HG02798 (cell line): ENCODE measurements around the gene TBC1D2.
A peak's percentile ranks its signal among the peaks of the same experiment; 100 is the strongest.

Source experiments
- ATAC-seq: cut with Tn5 transposase; IDR thresholded peaks from one replicate; pipeline ENCODE4 v1.9.1; 2021; ENCODE audit warnings: mild to moderate bottlenecking; ENCODE audit not compliant: unreplicated experiment, poor library complexity

TBC1D2 gene

DNA sequence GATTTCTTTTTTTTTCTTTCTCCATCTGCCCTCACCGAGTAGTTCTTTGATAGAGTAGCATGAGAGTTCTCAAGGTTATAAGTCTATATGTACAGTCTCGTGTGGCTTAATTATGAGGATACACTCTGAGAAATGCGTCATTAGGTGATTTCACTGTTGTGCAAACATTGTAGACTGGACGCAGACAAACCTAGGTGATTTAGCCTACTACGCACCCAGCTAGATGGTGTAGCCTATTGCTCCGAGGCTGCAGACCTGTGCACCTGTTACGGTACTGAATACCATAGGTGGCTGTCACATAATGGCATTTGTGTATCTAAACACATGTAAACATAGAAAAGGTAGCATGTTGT lies 36.1 kb downstream of the TBC1D2 start:
- ATAC-seq = no peak

DNA sequence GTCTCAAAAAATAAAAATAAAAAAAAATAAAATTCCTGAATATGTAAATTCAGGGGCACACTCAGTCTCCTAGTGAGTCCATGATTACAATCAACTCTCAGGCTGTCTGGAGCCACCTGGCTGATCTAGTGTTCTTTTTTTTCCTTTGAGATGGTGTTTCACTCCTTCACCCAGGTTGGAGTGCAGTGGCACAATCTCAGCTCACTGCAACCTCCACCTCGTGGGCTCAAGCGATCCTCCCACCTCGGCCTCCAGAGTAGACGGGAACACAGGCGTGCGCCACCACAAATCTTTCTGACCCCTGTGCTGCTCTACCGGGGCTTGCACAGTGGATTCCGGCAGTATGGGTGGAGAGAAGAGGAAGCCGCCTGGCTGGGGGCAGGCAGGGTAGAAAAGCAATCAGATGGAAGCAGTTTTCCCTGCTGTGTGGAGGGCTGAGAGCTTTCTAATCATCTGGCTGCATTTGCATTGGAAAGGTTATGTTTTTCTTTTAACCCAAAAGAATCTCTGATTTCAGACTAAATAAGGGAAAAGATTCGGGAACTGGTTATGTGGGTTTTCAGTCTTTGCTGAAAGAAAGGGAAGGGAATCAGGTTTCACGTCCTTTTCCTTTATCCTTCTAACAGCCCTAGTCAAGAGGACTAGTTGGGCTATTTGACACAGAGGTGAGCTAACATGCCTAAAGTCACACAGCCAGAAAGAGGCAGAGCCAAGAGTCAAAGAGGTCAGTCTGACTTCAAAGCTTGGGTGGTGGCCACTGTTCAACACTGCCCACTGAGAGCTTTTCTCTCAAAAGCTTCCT lies 36.7 kb downstream of the TBC1D2 start:
- no peak for ATAC-seq

DNA sequence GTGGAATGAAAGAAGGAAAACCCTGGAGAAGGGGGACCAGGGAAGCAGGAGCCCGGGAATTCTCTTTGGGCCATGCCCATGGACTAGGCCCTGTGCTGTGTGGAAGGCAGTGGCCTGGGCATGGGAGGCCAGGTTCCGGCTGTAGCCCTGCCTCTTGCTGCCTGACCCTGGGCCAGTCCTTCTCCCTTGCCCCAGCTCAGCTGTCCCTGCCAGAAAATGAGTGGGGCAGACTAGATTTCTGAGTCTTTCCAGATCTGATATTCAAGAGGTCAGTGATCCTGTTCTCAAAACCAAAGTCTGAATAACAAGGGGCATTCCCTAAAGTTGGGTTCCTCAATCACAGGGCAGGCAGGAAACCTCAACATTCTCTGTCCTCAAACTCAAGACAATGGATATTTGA lies 38.2 kb downstream of the TBC1D2 start:
- no peak for ATAC-seq

DNA sequence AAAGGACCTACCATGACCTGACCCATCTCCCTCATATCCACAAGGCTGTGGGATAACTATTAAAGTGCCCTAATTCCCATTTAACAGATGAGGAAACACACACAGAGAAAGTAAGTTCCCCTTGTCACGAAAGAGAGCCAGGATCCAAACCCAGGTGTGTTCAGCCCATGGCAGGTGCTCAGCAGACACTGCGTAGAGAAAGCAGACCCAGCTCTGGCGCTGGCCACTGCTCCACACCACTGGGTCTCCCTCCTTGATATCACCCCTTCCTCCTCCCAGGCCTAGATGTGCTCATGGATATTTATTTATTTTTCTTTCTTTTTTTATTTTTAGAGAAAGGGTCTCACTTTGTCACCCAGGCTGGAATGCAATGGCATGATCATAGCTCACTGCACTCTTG lies 39.1 kb downstream of the TBC1D2 start:
- ATAC-seq = no peak

DNA sequence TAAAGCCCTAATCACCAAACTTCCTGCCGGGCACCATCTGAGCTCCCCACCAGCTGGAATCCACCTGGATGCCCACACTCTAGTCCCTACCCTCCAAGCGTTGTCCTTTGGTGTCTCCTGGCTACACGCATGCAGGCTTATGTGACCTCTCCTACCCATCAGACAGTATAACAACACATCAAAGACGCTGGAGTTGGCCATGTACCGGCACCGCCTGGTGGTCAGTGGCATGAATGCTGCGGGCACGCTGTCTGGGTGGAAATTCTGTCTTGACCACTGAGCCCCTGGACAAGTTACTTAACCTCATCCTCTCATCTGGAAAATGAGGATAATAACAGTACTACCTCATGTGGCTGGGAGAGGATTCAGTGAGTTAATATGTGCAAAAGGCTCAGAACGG lies 39.6 kb downstream of the TBC1D2 start:
- no peak for ATAC-seq

DNA sequence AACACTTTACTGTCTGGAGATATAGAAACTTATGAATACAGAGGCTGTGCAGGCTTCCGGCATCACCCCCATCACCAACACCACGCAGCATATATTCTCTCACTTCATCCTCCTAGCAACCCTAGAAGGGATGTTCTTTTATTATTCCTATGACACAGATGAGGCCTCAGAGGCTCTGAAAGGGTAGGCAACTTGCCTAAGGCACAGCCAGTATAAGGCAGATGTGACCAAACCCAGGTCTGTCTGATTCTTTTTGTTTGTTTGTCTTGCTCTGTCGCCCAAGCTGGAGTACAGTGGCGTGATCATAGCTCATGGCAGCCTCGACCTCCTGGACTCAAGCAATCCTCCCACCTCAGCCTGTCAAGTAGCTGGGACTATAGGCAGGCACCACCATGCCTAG lies 40.2 kb downstream of the TBC1D2 start:
- no peak for ATAC-seq

DNA sequence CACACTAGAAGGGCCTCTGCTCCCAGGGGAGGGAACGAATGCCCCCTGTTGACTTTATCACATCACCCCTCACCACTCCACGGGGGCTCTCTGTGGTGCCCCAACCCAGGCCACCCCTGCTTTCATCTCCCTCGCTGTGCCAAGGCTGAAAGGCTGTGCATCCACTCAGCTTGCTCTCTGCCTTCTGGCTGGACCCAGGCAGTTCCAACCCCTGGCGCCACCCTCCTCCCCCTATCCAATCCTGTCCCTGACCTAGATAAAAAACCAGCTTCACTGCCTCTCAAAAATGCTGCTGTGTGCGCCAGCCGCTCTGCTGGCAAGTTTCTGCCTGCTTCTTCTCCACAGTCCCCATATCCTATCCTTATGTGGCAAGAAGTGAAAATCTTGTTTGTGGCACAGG lies 40.6 kb downstream of the TBC1D2 start:
- no peak for ATAC-seq

DNA sequence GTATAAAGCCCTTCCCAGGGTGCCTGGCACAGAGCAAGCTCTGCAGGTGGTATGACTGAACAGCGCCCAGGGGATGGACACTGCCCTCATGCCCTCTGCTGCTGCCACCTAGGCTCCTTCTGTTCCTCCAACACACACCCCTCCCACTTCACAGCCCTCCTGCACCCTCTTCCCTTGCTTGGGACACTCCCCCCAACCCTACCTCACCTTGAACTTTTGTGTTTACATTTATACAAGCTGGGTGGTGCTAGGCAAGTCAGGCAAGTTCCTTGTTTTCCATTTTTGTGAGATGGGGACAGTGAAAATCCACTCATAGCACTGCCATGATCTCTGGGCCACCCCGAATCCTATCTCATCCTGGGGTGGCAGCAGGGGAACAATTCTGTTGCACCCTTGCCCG lies 44.2 kb downstream of the TBC1D2 start:
- no peak for ATAC-seq

DNA sequence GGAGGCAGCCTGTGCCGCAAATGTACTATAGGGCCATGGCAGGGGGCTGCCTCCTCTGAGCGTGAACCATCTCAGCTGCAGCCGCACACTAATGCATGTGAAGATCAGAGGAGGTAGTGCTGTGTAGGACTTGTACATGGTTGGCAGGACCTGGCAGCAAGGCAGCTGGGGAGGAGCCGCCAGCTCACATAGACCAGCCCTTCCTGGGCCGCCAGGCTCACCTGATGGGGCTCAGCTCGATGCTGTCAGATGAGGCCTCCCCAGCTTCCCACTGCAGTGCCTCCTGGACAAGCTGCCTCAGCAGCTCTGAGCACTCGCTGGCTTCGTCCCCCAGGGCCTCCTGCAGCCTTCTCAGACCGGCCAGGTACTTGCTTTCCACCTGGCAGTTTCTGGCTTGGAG lies 45.0 kb downstream of the TBC1D2 start:
- no peak for ATAC-seq

DNA sequence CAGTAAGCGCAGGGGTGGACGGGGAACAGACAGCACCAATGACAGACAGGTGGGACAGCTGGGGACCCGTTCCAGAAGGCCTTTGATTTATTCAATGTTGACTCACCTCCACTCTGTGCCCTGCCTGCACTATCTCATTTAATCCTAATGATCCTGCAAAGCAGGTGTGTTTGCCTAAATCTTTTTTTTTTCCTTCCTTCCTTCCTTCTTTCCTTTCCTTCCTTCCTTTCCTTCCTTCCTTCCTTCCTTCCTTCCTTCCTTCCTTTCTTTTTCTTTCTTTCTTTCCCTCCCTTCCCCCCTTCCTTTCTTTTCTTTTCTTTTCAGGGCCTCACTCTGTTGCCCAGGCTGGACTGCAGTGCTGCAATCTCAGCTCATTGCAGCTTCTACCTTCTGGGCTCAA lies 45.9 kb downstream of the TBC1D2 start:
- no peak for ATAC-seq

DNA sequence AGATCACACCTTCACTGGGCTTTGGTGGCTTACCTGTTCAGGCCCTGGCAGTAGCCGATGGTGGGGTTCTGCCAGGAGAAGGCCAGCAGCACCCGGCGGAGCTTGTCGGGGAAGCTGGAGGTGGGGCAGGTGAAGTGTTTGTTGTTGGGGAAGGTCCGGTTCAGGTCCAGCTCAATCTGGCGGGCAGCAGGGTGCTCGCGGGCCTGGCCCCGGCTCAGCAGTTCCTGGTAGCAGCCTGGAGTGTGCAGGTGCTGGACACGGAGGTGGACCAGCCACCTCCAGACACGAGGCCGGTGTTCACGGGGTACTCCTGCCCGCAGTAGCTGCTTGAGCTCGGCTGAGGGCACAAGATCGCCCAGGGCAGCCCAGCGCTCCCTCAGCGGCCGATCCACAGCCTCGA lies 46.8 kb downstream of the TBC1D2 start:
- no peak for ATAC-seq

DNA sequence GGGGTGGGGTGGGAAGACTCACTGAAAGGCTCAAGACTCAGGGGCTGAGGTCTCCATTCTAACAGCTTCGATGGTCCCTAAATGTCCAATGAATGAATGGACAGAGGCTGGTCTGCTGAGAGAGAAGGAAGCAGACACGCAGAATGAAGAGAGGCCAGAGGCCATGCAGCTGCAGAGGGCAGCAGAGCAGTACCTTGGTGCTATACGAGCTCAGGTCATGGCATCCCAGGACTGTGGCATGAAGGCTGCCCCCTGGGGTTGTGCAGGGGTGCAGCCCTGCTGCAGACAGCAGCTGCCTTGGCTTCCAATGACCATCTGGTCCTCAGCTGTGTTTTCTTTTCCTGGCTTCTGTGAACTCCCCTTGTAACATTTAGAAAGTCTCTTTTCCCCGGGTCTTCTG lies 47.8 kb downstream of the TBC1D2 start:
- ATAC-seq = no peak

DNA sequence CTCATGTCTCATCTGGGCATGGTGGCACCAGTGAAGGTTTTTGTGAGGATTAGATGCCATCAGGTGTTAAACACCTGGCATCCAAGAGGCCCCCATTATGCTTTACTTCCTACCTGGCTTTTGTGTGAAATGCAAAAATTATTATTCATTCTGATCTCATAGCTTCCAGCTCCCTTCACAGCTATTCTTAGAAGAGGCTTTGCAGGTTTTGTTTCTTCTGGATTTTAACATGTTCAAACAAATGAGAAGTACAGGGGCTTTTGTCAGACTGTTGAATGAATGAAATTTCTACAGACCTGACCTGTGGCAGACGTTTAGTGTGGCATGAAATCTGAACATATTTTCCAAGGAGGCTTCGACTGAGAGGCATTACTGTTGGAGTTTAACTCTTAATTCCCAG lies 48.7 kb downstream of the TBC1D2 start:
- no peak for ATAC-seq

DNA sequence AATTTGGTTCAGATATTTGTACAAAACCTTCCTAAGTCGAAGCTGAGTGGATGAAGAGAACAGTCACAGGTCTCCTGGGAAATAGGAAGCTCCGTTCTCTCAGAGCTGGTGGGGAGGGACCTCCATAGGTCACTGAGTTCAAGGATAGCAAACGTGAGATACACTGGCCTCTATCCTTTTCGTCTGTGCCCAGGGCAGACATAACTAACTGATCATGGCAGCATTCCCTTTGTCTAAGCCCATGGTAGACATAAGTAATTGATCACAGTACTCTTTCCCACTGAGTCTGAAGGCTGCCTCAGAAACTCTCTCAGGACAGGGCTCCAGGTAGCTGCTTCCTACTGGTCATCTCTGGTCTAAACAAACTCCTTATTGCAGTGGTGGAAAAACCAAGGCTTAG lies 50.8 kb downstream of the TBC1D2 start:
- no peak for ATAC-seq

DNA sequence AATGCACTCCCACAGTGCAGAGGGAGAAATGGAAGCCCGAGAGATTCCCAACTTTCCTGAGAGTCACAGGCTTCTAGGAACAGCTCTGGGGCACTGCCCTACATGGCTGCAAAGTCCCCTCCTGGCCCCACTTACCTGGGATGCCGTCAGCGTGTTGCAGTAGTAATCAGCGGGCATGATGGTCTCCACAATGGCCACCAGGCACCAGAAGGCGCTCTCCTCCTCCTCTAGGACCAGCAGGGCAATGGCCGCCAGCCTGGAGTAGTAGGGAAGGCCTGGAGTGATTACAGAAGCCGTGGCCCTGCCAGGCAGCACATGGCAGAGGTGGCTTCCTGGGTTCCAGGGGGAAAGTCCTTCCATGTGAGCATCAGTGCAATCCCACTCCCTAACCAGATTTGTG lies 52.3 kb downstream of the TBC1D2 start:
- no peak for ATAC-seq

DNA sequence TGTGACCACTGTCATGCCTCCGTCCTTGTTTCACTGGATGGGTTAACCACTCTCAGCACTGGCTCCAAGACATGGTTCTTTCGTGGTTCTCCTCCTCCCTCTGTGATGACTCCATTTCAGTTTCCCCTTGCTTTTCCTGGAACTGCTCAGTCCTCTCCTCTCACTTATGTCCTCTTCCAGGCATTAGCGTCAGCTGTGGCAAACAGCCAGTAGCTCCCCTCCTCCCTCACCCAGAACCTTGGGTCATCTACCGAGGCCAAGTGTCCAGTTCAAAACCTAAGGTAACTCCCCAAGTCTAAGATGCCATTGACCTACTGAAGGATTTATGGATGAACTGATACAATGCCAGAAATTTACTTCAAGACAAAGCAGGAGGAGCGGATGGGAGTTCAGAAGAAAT lies 53.2 kb downstream of the TBC1D2 start:
- ATAC-seq = no peak

DNA sequence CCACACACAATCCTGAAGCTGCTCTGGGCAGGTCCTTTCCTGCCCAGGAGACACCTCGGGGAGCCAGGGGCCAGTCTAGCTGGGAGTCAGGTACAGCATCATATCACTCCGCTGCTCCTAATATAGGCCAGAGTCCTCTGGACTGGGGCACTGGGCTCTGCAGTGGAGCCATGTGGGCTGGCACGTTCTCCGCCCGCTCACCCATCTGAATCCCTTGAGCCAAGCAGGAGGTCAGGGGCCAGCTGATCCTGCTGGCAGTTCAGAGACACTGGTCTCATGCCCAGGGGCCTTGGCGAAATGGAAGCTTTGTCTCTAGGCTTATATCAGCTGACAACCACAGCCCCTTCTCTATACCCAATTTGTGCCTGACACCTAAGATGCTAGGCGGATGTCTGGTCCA lies 53.7 kb downstream of the TBC1D2 start:
- ATAC-seq = no peak

DNA sequence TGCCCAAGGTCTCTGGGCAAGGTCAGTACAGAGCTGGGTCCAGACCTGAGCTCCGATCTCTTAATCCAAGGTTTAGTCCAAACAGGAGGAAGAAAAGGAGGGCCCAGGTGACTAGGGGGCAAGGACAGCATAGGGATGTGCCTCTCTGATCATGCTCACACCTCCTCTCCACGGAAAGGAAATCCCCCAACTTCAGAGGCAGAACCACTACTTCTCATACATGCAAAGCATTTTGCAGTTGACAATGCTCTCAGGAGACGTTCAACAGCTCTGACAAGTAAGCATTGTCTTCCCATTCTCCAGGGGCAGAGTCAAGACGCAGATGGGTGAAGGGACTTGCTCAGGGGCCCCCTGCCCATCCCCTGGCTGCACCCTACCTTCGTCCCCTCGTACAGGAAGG lies 54.3 kb downstream of the TBC1D2 start:
- ATAC-seq = peak; percentile 77

DNA sequence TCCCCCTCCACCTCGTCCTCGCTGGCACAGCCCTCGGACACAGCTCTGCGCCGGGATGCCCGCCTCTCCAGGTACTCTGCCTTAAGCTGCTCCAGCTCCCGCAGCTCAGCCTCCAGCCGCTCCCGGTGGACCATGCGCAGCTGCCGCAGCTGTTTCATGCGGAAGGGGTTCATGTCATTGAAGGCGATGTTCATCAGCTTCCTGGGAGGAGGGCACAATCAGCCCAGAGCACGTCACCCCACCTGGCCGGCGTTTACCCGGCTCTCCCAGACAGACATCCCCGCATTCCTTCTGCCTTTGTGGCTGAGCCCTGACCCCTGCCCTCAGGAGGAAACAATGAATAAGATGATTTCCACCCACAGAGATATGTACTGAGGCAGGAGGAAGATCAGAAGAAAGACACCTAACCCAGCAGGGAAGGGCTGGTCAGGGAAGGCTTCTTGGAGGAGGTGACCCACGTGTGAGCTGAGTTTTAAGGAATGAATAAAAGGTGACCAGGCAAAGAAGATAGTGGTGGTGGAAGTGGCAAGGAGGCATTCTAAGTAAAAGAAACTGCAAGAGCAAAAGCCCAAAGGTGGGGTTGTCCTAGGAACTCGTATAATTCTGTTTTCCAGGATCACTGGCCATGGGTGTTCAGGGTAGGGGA lies 55.9 kb downstream of the TBC1D2 start:
- no peak for ATAC-seq

DNA sequence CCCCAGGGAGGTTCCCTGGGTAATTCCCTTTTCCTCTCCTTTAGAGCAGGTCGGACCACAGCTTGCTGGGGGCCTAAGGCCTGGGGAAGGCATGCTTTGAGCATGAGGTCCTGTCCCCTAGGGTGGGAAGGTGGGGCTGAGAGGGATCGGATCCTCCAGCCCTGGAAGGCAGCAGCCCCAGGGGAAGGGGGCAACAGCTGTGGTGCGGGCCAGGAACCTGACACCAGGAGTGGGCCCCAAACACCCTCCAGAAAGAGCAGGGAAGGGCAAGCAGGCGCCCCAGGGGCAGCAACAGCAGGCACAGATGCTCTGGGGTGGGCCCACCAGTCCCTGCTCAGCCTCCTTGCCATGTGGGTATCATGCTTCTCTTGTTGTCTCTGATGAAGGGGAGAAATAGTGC lies 59.8 kb downstream of the TBC1D2 start:
- ATAC-seq = no peak

DNA sequence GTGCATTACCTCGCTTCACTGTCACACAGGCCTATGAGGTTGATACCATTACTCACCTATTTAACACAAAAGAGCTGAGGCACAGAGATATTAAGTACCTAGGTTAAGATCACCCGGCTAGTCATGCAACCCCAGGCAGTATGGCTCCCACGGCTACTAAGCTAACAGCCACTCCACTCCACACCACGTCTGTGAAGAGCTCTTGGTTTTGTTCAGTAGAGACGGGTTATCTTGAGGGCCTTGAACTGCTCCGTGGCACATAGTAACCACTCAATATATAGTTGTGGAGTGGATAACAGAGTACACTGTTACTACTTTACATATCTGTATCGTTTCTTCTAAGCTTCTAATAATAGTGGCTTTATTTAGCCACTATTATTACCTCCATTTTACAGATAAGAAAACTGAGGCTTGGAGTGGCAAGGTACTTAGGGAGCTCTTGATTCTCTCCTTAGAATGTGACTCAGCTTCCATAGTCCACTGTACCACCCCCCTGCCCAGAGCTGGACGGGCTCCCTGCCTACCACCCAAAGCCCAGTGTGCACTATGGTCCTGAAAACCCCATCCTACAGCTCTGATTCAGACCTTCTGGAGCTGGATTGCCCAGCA lies 62.0 kb downstream of the TBC1D2 start:
- ATAC-seq = no peak
